WTC11 (cell line): Measurements from ENCODE around the gene DNAJC24. TPM values are rescaled to one million over a fixed set of nuclear protein-coding genes. Genes with fewer than 3 reads are reported as not detected.

Source experiments
- ATAC-seq: fragments of 200-7000 bp; cut with Tn5 transposase; 2 replicates; pipeline ENCODE4 v1.10.0; 2021; ENCODE audit warnings: mild to moderate bottlenecking, moderate library complexity
- CTCF ChIA-PET: fragments of 300-600 bp; sonication (Branson Sonifier 250); formaldehyde crosslinking; loops from one replicate; lab custom pipeline; 2021; ENCODE audit warnings: antibody characterized with exemption; lab: Charles Lee
- POLR2A ChIA-PET: fragments of 350-600 bp; sonication (Branson Sonifier 250); formaldehyde crosslinking; loops from one replicate; lab custom pipeline; 2021; ENCODE audit warnings: antibody characterized with exemption; lab: Charles Lee
- DNase-seq: peaks from one replicate; pipeline ENCODE4 v3.0.0; 2021; ENCODE audit warnings: low spot score
- H3K27ac Mint-ChIP-seq: 2 replicates; pipeline ENCODE4 v1.8.0; 2021; ENCODE audit warnings: mixed read lengths
- H3K27me3 Mint-ChIP-seq: 2 replicates; pipeline ENCODE4 v1.8.0; 2021; ENCODE audit warnings: low read depth, mild to moderate bottlenecking, moderate library complexity, mixed read lengths
- H3K36me3 Mint-ChIP-seq: 2 replicates; pipeline ENCODE4 v1.8.0; 2021; ENCODE audit warnings: mixed read lengths
- H3K4me1 Mint-ChIP-seq: 2 replicates; pipeline ENCODE4 v1.8.0; 2022; ENCODE audit warnings: mixed read lengths
- H3K4me3 Mint-ChIP-seq: 2 replicates; pipeline ENCODE4 v1.8.0; 2021; ENCODE audit warnings: mild to moderate bottlenecking, moderate library complexity, mixed read lengths
- H3K9me3 Mint-ChIP-seq: 2 replicates; pipeline ENCODE4 v1.8.0; 2021; ENCODE audit warnings: mixed read lengths
- ATF1 ChIP-seq: sonication (generic); formaldehyde crosslinking; IDR thresholded peaks from 2 replicates; pipeline ENCODE4 v1.8.1; 2023; ENCODE audit warnings: mild to moderate bottlenecking, moderate library complexity, missing genetic modification reagents
- CREB1 ChIP-seq: sonication (generic); formaldehyde crosslinking; IDR thresholded peaks from 2 replicates; pipeline ENCODE4 v1.8.0; 2023; ENCODE audit warnings: mild to moderate bottlenecking, missing genetic modification reagents
- EMX1 ChIP-seq: fragments of 250-450 bp; sonication (Bioruptor Pico); IDR thresholded peaks from 2 replicates; pipeline ENCODE4 v1.8.0; 2021; ENCODE audit warnings: mild to moderate bottlenecking
- ESRRA ChIP-seq: sonication (generic); formaldehyde crosslinking; IDR thresholded peaks from 2 replicates; pipeline ENCODE4 v1.8.1; 2022; ENCODE audit warnings: mild to moderate bottlenecking, missing genetic modification reagents, borderline replicate concordance
- FOXJ3 ChIP-seq: sonication (generic); formaldehyde crosslinking; IDR thresholded peaks from 2 replicates; pipeline ENCODE4 v1.9.0; 2021; ENCODE audit warnings: missing genetic modification reagents, mild to moderate bottlenecking, borderline replicate concordance
- FOXP1 ChIP-seq: sonication (generic); formaldehyde crosslinking; IDR thresholded peaks from 2 replicates; pipeline ENCODE4 v1.8.0; 2022; ENCODE audit warnings: missing genetic modification reagents, mild to moderate bottlenecking, moderate library complexity, borderline replicate concordance
- JAZF1 ChIP-seq: fragments of 250-450 bp; sonication (Bioruptor Pico); IDR thresholded peaks from 2 replicates; pipeline ENCODE4 v1.9.0; 2021; ENCODE audit warnings: moderate library complexity, mild to moderate bottlenecking, inconsistent platforms
- MXD4 ChIP-seq: fragments of 250-450 bp; sonication (Bioruptor Pico); IDR thresholded peaks from 2 replicates; pipeline ENCODE4 v1.8.0; 2021; ENCODE audit warnings: mild to moderate bottlenecking, moderate library complexity, borderline replicate concordance
- OVOL2 ChIP-seq: fragments of 250-450 bp; sonication (Bioruptor Pico); IDR thresholded peaks from 2 replicates; pipeline ENCODE4 v1.9.0; 2021; ENCODE audit warnings: mild to moderate bottlenecking, borderline replicate concordance
- PRRX2 ChIP-seq: fragments of 250-450 bp; sonication (Bioruptor Pico); IDR thresholded peaks from 2 replicates; pipeline ENCODE4 v1.8.0; 2021; ENCODE audit warnings: mild to moderate bottlenecking
- SP1 ChIP-seq: sonication (generic); formaldehyde crosslinking; conservative IDR thresholded peaks from 2 replicates; pipeline ENCODE4 v1.8.1; 2022; ENCODE audit warnings: missing genetic modification reagents
- ZNF138 ChIP-seq: sonication (generic); formaldehyde crosslinking; conservative IDR thresholded peaks from 2 replicates; pipeline ENCODE4 v1.8.1; 2022; ENCODE audit warnings: mild to moderate bottlenecking, moderate library complexity, missing genetic modification reagents
- ZNF232 ChIP-seq: sonication (generic); formaldehyde crosslinking; IDR thresholded peaks from 2 replicates; pipeline ENCODE4 v1.8.0; 2022; ENCODE audit warnings: mild to moderate bottlenecking, missing genetic modification reagents
- ZNF263 ChIP-seq: sonication (generic); formaldehyde crosslinking; IDR thresholded peaks from 2 replicates; pipeline ENCODE4 v1.8.1; 2022; ENCODE audit warnings: low read depth, mild to moderate bottlenecking, moderate library complexity, missing genetic modification reagents
- ZNF317 ChIP-seq: sonication (generic); formaldehyde crosslinking; IDR thresholded peaks from 2 replicates; pipeline ENCODE4 v1.8.1; 2023; ENCODE audit warnings: low read depth, mild to moderate bottlenecking, moderate library complexity, missing genetic modification reagents, borderline replicate concordance
- total RNA-seq: library from RNA; stranded (reverse); gene quantifications from 3 replicates; pipeline ENCODE4 v1.2.3, GENCODE V29; 2021
- TF ChIP-seq, protein P1 (sequence below): sonication (generic); formaldehyde crosslinking; IDR thresholded peaks from 2 replicates; pipeline ENCODE4 v1.8.1; 2023; ENCODE audit warnings: mild to moderate bottlenecking, missing genetic modification reagents
- TF ChIP-seq, protein P2 (sequence below): sonication (generic); formaldehyde crosslinking; IDR thresholded peaks from 2 replicates; pipeline ENCODE4 v1.8.0; 2023; ENCODE audit warnings: mild to moderate bottlenecking, missing genetic modification reagents
- TF ChIP-seq, protein P3 (sequence below): sonication (generic); formaldehyde crosslinking; conservative IDR thresholded peaks from 2 replicates; pipeline ENCODE4 v1.8.1; 2022; ENCODE audit warnings: mild to moderate bottlenecking, missing genetic modification reagents
- TF ChIP-seq, protein P4 (sequence below): sonication (generic); formaldehyde crosslinking; IDR thresholded peaks from 2 replicates; pipeline ENCODE4 v1.8.0; 2022; ENCODE audit warnings: mild to moderate bottlenecking, missing genetic modification reagents
- TF ChIP-seq, protein P5 (sequence below): fragments of 250-450 bp; sonication (Bioruptor Pico); IDR thresholded peaks from 2 replicates; pipeline ENCODE4 v1.9.0; 2021; ENCODE audit warnings: moderate library complexity, mild to moderate bottlenecking, inconsistent platforms, borderline replicate concordance
- TF ChIP-seq, protein P6 (sequence below): sonication (generic); formaldehyde crosslinking; IDR thresholded peaks from 2 replicates; pipeline ENCODE4 v1.8.1; 2023; ENCODE audit warnings: mild to moderate bottlenecking, missing genetic modification reagents
- TF ChIP-seq, protein P7 (sequence below): sonication (generic); formaldehyde crosslinking; IDR thresholded peaks from 2 replicates; pipeline ENCODE4 v1.8.1; 2022; ENCODE audit warnings: missing genetic modification reagents, borderline replicate concordance
- TF ChIP-seq, protein P8 (sequence below): sonication (generic); formaldehyde crosslinking; IDR thresholded peaks from 2 replicates; pipeline ENCODE4 v1.8.1; 2022; ENCODE audit warnings: mild to moderate bottlenecking, moderate library complexity, missing genetic modification reagents

Gene DNAJC24
- total RNA-seq, 1 experiment from 2014 or later = 15.4 TPM

DNA sequence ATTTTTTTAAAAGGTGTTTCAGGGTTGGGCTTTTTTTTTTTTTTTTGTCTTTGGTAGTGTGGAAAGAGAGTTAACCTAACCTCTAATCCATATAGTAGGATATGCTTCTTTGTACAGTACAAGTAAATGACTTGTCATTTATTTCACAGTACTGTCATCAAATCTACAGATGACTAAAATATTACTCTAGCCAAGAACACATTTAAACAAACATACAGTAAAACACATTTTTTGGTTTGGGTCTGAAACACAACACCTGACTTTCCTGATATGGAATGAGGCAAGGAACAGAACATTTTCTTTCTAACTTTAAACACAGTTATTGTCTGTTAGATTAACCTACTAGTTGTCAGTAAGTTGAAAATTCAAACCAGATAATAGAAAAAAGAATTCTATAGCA is 71.6 kb downstream of the DNAJC24 start:
- ChIA-PET POLR2A (no interaction called here), CTCF (interaction anchor here (0.9 to 1.5 kb wide), 3 partner anchors 100 to 517 kb away, joined by 3 to 4 read pairs (median 3); no protein-coding TSS in a partner anchor)
- ATAC-seq = no peak
- Mint-ChIP-seq H3K27ac (no peak overlapping the region), H3K4me1 (peaks cover 26% of the 10 kb centered on the region), H3K27me3 (no peaks in the 10 kb centered on the region), H3K4me3 (no peak overlapping the region), H3K9me3 (no peaks in the 10 kb centered on the region), H3K36me3 (no peaks in the 10 kb centered on the region)
- TF ChIP-seq, protein P1, sequence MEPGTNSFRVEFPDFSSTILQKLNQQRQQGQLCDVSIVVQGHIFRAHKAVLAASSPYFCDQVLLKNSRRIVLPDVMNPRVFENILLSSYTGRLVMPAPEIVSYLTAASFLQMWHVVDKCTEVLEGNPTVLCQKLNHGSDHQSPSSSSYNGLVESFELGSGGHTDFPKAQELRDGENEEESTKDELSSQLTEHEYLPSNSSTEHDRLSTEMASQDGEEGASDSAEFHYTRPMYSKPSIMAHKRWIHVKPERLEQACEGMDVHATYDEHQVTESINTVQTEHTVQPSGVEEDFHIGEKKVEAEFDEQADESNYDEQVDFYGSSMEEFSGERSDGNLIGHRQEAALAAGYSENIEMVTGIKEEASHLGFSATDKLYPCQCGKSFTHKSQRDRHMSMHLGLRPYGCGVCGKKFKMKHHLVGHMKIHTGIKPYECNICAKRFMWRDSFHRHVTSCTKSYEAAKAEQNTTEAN (CRISPR knock-in tag) = no peak
- TF ChIP-seq FOXJ3 (CRISPR knock-in tag) = no peak
- no peak for TF ChIP-seq FOXP1 (CRISPR knock-in tag)
- TF ChIP-seq, protein P2, sequence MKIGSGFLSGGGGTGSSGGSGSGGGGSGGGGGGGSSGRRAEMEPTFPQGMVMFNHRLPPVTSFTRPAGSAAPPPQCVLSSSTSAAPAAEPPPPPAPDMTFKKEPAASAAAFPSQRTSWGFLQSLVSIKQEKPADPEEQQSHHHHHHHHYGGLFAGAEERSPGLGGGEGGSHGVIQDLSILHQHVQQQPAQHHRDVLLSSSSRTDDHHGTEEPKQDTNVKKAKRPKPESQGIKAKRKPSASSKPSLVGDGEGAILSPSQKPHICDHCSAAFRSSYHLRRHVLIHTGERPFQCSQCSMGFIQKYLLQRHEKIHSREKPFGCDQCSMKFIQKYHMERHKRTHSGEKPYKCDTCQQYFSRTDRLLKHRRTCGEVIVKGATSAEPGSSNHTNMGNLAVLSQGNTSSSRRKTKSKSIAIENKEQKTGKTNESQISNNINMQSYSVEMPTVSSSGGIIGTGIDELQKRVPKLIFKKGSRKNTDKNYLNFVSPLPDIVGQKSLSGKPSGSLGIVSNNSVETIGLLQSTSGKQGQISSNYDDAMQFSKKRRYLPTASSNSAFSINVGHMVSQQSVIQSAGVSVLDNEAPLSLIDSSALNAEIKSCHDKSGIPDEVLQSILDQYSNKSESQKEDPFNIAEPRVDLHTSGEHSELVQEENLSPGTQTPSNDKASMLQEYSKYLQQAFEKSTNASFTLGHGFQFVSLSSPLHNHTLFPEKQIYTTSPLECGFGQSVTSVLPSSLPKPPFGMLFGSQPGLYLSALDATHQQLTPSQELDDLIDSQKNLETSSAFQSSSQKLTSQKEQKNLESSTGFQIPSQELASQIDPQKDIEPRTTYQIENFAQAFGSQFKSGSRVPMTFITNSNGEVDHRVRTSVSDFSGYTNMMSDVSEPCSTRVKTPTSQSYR = no peak
- TF ChIP-seq, protein P3, sequence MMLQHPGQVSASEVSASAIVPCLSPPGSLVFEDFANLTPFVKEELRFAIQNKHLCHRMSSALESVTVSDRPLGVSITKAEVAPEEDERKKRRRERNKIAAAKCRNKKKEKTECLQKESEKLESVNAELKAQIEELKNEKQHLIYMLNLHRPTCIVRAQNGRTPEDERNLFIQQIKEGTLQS (CRISPR knock-in tag) = no peak
- TF ChIP-seq, protein P4, sequence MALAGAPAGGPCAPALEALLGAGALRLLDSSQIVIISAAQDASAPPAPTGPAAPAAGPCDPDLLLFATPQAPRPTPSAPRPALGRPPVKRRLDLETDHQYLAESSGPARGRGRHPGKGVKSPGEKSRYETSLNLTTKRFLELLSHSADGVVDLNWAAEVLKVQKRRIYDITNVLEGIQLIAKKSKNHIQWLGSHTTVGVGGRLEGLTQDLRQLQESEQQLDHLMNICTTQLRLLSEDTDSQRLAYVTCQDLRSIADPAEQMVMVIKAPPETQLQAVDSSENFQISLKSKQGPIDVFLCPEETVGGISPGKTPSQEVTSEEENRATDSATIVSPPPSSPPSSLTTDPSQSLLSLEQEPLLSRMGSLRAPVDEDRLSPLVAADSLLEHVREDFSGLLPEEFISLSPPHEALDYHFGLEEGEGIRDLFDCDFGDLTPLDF (CRISPR knock-in tag) = no peak
- TF ChIP-seq JAZF1 = no peak
- no peak for TF ChIP-seq MXD4 (CRISPR knock-in tag)
- TF ChIP-seq, protein P5, sequence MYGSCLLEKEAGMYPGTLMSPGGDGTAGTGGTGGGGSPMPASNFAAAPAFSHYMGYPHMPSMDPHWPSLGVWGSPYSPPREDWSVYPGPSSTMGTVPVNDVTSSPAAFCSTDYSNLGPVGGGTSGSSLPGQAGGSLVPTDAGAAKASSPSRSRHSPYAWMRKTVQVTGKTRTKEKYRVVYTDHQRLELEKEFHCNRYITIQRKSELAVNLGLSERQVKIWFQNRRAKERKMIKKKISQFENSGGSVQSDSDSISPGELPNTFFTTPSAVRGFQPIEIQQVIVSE (CRISPR knock-in tag) = no peak
- TF ChIP-seq PRRX2 (CRISPR knock-in tag) = no peak
- no peak for DNase-seq

DNA sequence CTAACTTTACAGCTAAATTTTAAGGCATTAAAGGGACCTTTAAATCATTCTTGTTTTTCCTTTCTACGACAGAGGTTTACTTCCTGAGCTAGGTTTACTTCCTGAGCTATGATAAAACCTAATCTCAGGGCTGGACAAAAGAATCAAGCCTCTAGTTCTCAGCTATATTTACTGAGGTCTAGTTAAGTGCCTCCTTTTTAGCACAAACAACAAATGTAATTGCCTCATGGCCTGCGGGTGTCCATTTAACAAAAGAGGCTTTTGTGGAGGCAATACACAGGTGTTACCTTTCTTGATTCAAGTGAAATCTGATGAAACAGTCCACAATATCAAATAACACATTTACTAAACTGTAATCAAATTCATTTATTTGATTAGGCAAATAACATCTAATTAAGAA is 72.4 kb downstream of the DNAJC24 start:
- DNase-seq (no peak), ATAC-seq (peak; percentile 66)
- no peaks in the 10 kb centered on the region for H3K27me3 Mint-ChIP-seq
- 0 out of 2 replicates have a peak, but pooled peaks cover under 1% of the 10 kb centered on the region for H3K36me3 Mint-ChIP-seq
- ChIA-PET CTCF (interaction anchor here (0.9 to 1.5 kb wide), 3 partner anchors 101 to 516 kb away, joined by 3 to 4 read pairs (median 3); no protein-coding TSS in a partner anchor), POLR2A (no interaction called here)
- no peaks in the 10 kb centered on the region for H3K9me3 Mint-ChIP-seq
- no peak overlapping the region for H3K27ac Mint-ChIP-seq
- peaks cover 26% of the 10 kb centered on the region for H3K4me1 Mint-ChIP-seq
- H3K4me3 Mint-ChIP-seq = no peak overlapping the region
- TF ChIP-seq EMX1 (CRISPR knock-in tag) = no peak
- no peak for TF ChIP-seq ZNF317 (CRISPR knock-in tag)
- no peak for TF ChIP-seq OVOL2 (CRISPR knock-in tag)
- no peak for TF ChIP-seq ESRRA (CRISPR knock-in tag)
- TF ChIP-seq, protein P4 (CRISPR knock-in tag) = no peak
- no peak for TF ChIP-seq ZNF138 (CRISPR knock-in tag)
- TF ChIP-seq, protein P6, sequence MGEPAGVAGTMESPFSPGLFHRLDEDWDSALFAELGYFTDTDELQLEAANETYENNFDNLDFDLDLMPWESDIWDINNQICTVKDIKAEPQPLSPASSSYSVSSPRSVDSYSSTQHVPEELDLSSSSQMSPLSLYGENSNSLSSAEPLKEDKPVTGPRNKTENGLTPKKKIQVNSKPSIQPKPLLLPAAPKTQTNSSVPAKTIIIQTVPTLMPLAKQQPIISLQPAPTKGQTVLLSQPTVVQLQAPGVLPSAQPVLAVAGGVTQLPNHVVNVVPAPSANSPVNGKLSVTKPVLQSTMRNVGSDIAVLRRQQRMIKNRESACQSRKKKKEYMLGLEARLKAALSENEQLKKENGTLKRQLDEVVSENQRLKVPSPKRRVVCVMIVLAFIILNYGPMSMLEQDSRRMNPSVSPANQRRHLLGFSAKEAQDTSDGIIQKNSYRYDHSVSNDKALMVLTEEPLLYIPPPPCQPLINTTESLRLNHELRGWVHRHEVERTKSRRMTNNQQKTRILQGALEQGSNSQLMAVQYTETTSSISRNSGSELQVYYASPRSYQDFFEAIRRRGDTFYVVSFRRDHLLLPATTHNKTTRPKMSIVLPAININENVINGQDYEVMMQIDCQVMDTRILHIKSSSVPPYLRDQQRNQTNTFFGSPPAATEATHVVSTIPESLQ (CRISPR knock-in tag) = no peak
- TF ChIP-seq, protein P7, sequence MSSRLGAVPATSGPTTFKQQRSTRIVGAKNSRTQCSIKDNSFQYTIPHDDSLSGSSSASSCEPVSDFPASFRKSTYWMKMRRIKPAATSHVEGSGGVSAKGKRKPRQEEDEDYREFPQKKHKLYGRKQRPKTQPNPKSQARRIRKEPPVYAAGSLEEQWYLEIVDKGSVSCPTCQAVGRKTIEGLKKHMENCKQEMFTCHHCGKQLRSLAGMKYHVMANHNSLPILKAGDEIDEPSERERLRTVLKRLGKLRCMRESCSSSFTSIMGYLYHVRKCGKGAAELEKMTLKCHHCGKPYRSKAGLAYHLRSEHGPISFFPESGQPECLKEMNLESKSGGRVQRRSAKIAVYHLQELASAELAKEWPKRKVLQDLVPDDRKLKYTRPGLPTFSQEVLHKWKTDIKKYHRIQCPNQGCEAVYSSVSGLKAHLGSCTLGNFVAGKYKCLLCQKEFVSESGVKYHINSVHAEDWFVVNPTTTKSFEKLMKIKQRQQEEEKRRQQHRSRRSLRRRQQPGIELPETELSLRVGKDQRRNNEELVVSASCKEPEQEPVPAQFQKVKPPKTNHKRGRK = no peak
- no peak for TF ChIP-seq ZNF263
- TF ChIP-seq, protein P8, sequence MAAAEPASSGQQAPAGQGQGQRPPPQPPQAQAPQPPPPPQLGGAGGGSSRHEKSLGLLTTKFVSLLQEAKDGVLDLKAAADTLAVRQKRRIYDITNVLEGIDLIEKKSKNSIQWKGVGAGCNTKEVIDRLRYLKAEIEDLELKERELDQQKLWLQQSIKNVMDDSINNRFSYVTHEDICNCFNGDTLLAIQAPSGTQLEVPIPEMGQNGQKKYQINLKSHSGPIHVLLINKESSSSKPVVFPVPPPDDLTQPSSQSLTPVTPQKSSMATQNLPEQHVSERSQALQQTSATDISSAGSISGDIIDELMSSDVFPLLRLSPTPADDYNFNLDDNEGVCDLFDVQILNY = no peak
- TF ChIP-seq CREB1 (CRISPR knock-in tag) = no peak
- TF ChIP-seq PRRX2 (CRISPR knock-in tag) = no peak
- no peak for TF ChIP-seq ATF1
- TF ChIP-seq ZNF232 = no peak
- TF ChIP-seq SP1 (CRISPR knock-in tag) = no peak
